Mucosa of rectum (tissue), 2 donors: Measurements from ENCODE around the gene AGBL1.

Source experiments
- H3K27ac ChIP-seq, 2 donors: one replicate each; pipeline ENCODE4 v1.7.0; 2013; ENCODE audit warnings: inconsistent platforms in 2 of 2, low read depth in 2 of 2, low read length in 2 of 2
- H3K27me3 ChIP-seq, 2 donors: one replicate each; pipeline ENCODE4 v1.7.0; 2013; ENCODE audit warnings: low read length in 2 of 2; ENCODE audit not compliant: control insufficient read depth in 2 of 2, insufficient read depth in 2 of 2
- H3K36me3 ChIP-seq, 2 donors: one replicate each; pipeline ENCODE4 v1.7.0; 2013; ENCODE audit warnings: low read length in 2 of 2; ENCODE audit not compliant: control insufficient read depth in 2 of 2, insufficient read depth in 2 of 2
- H3K4me1 ChIP-seq, 2 donors: one replicate each; pipeline ENCODE4 v1.7.0; 2013; ENCODE audit warnings: low read length in 2 of 2, mild to moderate bottlenecking in 1 of 2; ENCODE audit not compliant: control insufficient read depth in 2 of 2, insufficient read depth in 2 of 2
- H3K4me3 ChIP-seq, 2 donors: one replicate each; pipeline ENCODE4 v1.7.0; 2013; ENCODE audit warnings: low read length in 2 of 2
- H3K9ac ChIP-seq, 2 donors: one replicate each; pipeline ENCODE4 v1.7.0; 2013; ENCODE audit warnings: low read length in 2 of 2, low read depth in 1 of 2, mild to moderate bottlenecking in 1 of 2
- H3K9me3 ChIP-seq, 2 donors: one replicate each; pipeline ENCODE4 v1.7.0; 2013; ENCODE audit warnings: low read length in 2 of 2; ENCODE audit not compliant: control insufficient read depth in 2 of 2
- donor health status: healthy.
- donor health status: Normal muscosa, but diverticular disease.

The AGBL1 gene

GRCh38 chr15:86634992-86635638, 555.4 kb downstream of the AGBL1 start:
- no peaks in the 10 kb centered on the region for H3K27me3 ChIP-seq
- H3K27ac ChIP-seq, result no peak overlapping the region
- no peak overlapping the region for H3K4me3 ChIP-seq
- H3K4me1 ChIP-seq, result peaks cover 3 to 9% of the 10 kb centered on the region in 2 donors
- H3K9me3 ChIP-seq, result no peaks in the 10 kb centered on the region
- H3K36me3 ChIP-seq, result no peaks in the 10 kb centered on the region
- H3K9ac ChIP-seq, result no peak overlapping the region

GRCh38 chr15:86644339-86644738, 564.7 kb downstream of the AGBL1 start:
- Histone ChIP-seq H3K9ac (no peak overlapping the region), H3K4me1 (no peaks in the 10 kb centered on the region), H3K9me3 (no peaks in the 10 kb centered on the region), H3K27me3 (no peaks in the 10 kb centered on the region), H3K4me3 (no peak overlapping the region), H3K36me3 (no peaks in the 10 kb centered on the region), H3K27ac (no peak overlapping the region)

GRCh38 chr15:86645925-86646500, 566.3 kb downstream of the AGBL1 start:
- H3K4me3 ChIP-seq, result no peak overlapping the region
- H3K27ac ChIP-seq, result no peak overlapping the region
- no peaks in the 10 kb centered on the region for H3K36me3 ChIP-seq
- H3K9ac ChIP-seq, result no peak overlapping the region
- H3K4me1 ChIP-seq, result no peaks in the 10 kb centered on the region
- no peaks in the 10 kb centered on the region for H3K27me3 ChIP-seq
- no peaks in the 10 kb centered on the region for H3K9me3 ChIP-seq

GRCh38 chr15:86647810-86648440, 568.3 kb downstream of the AGBL1 start:
- Histone ChIP-seq H3K36me3 (no peaks in the 10 kb centered on the region), H3K27me3 (no peaks in the 10 kb centered on the region), H3K9me3 (no peaks in the 10 kb centered on the region), H3K4me3 (no peak overlapping the region), H3K27ac (no peak overlapping the region), H3K9ac (no peak overlapping the region), H3K4me1 (no peaks in the 10 kb centered on the region)

GRCh38 chr15:86649277-86649676, 569.6 kb downstream of the AGBL1 start:
- Histone ChIP-seq H3K27me3 (no peaks in the 10 kb centered on the region), H3K4me1 (no peaks in the 10 kb centered on the region), H3K9ac (no peak overlapping the region), H3K36me3 (no peaks in the 10 kb centered on the region), H3K4me3 (no peak overlapping the region), H3K9me3 (no peaks in the 10 kb centered on the region), H3K27ac (no peak overlapping the region)

DNA sequence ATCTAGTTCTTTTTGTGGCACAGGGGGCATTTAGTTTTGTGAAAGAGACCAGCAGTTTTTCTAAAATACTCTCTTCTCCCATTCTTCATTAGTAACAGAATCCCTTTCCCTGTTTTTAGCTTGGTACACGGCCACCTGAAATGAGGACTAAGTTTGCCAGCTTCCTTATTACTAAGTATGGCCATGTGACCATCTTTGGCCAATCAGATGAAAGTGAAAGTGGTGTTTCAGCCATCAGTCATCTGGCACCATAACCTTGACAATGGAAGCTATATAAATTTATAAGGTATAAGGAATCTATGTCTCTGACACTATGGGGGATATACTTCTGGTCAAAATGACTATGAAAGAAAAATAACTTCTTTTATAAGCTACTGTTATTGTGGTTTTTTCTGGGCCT, 570.4 kb downstream of the AGBL1 start:
- Histone ChIP-seq H3K9ac (no peak overlapping the region), H3K9me3 (no peaks in the 10 kb centered on the region), H3K27ac (no peak overlapping the region), H3K4me3 (no peak overlapping the region), H3K27me3 (no peaks in the 10 kb centered on the region), H3K4me1 (no peaks in the 10 kb centered on the region), H3K36me3 (no peaks in the 10 kb centered on the region)

- Histone ChIP-seq H3K9me3 (no peaks in the 10 kb centered on the region), H3K4me1 (no peaks in the 10 kb centered on the region), H3K4me3 (no peak overlapping the region), H3K9ac (no peak overlapping the region), H3K27me3 (no peaks in the 10 kb centered on the region), H3K36me3 (no peaks in the 10 kb centered on the region), H3K27ac (no peak overlapping the region)
Measured at GRCh38 chr15:86653344-86654197, 573.9 kb downstream of the AGBL1 start.

GRCh38 chr15:86654501-86654900, 574.8 kb downstream of the AGBL1 start:
- Histone ChIP-seq H3K9ac (no peak overlapping the region), H3K27ac (no peak overlapping the region), H3K27me3 (no peaks in the 10 kb centered on the region), H3K4me3 (no peak overlapping the region), H3K36me3 (no peaks in the 10 kb centered on the region), H3K9me3 (no peaks in the 10 kb centered on the region), H3K4me1 (no peaks in the 10 kb centered on the region)

DNA sequence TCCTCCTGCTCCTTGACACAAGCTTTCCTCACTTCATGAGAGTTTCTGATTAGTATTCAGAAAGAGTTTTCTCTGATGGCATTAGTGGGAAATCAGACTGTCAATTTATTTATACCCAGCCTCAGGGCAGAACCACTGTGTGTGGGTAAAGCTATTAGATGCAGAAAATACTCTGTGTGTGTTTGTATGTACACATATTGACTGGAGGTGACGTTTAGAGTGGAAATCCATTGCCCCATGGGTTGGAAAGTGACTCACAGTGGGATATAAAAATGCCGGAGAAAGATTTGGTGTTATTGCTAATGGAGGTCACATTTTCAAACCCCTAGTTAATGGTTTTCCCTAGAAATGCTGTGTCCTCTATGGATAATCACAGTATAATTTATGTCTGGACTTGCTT, 577.6 kb downstream of the AGBL1 start:
- H3K27me3 ChIP-seq, result no peaks in the 10 kb centered on the region
- H3K9me3 ChIP-seq, result no peaks in the 10 kb centered on the region
- no peaks in the 10 kb centered on the region for H3K4me1 ChIP-seq
- H3K9ac ChIP-seq, result no peak overlapping the region
- H3K27ac ChIP-seq, result no peak overlapping the region
- H3K36me3 ChIP-seq, result no peaks in the 10 kb centered on the region
- no peak overlapping the region for H3K4me3 ChIP-seq
